ENCODE results near the gene TUBGCP6.

GRCh38 chr22:50268655-50269113, 23.9 kb upstream of the TUBGCP6 start:
- TF ChIP-seq SNAI2 (CRISPR knock-in tag; IDR thresholded peaks at IDR 0.05) = no peak
- TF ChIP-seq OSR1 (CRISPR knock-in tag; IDR thresholded peaks at IDR 0.05) = no peak
- no peak for TF ChIP-seq ARNTL (CRISPR knock-in tag; IDR thresholded peaks at IDR 0.05; ENCODE audit: borderline replicate concordance, low read depth)
- no peak for TF ChIP-seq RARB (CRISPR knock-in tag; IDR thresholded peaks at IDR 0.05)

Measured in SK-N-SH treated with all-trans-retinoic acid at 6 μM for 48 hours (cell line).